ENCODE data around the gene HOXA11. TPM values are rescaled to one million over a fixed set of nuclear protein-coding genes. Genes with fewer than 3 reads are reported as not detected.

The HOXA11 gene
- total RNA-seq, 1 experiment from 2014 or later = not detected

DNA sequence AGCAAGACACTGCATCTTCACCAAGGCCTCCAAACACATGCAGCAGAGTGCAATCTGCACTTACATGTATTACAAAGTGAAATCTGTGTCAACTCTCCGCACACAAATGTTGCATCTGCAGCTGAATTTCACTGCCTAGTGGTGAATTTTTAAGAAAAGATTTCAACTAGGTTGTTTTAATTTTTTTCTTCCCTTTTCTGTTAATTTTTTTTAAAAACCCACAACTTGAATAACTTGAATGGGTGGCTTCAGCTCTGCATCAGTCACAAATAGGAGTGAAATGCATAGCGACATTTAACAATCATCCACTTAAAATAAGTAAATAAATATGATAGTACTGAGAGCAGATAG lies 8.9 kb upstream of the HOXA11 start:
- ChIA-PET POLR2A (no interaction called here), CTCF (interaction anchor here (0.8 to 4.2 kb wide), 3 partner anchors 15 to 56 kb away, joined by 4 to 32 read pairs (median 23); no protein-coding TSS in a partner anchor)
- no peak for TF ChIP-seq ZSCAN18 (CRISPR knock-in tag; IDR thresholded peaks at IDR 0.05)
- no peak for TF ChIP-seq KAT7 (CRISPR knock-in tag; IDR thresholded peaks at IDR 0.05; ENCODE audit: borderline replicate concordance)
- TF ChIP-seq, protein P1, sequence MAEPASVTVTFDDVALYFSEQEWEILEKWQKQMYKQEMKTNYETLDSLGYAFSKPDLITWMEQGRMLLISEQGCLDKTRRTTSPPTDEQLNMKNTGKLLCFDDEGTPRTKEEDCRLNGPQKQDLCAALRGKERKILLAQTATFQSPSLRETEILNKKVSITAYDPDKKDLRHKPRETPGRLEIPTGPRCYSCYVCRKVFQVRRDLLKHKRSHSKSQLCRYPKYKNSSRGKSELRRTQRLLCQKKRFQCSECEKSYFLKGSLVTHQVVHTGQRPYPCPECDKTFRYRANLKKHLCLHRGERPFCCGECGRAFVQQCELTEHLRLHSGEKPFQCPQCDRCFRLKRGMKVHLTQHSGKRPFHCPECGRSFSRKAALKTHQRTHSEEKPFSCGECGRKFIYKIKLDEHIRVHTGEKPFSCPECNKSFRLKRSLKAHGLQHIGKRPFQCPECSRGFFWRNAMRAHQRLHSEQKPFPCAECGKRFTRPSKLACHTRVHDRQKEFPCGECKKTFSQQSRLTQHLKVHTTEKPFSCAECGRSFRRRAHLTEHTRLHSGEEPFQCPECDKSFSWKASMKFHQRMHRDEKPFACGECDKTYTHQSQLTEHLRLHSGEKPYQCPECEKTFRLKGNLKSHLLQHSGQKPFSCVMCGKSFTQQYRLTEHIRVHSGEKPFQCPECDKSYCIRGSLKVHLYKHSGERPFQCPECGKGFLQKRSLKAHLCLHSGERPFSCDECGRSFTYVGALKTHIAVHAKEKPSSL (CRISPR knock-in tag; conservative IDR thresholded peaks at IDR 0.05) = no peak
- no peak for TF ChIP-seq ZMAT4 (CRISPR knock-in tag; IDR thresholded peaks at IDR 0.05)
- TF ChIP-seq, protein P2, sequence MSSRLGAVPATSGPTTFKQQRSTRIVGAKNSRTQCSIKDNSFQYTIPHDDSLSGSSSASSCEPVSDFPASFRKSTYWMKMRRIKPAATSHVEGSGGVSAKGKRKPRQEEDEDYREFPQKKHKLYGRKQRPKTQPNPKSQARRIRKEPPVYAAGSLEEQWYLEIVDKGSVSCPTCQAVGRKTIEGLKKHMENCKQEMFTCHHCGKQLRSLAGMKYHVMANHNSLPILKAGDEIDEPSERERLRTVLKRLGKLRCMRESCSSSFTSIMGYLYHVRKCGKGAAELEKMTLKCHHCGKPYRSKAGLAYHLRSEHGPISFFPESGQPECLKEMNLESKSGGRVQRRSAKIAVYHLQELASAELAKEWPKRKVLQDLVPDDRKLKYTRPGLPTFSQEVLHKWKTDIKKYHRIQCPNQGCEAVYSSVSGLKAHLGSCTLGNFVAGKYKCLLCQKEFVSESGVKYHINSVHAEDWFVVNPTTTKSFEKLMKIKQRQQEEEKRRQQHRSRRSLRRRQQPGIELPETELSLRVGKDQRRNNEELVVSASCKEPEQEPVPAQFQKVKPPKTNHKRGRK (CRISPR knock-in tag; IDR thresholded peaks at IDR 0.05; ENCODE audit: borderline replicate concordance) = no peak
- no peak for TF ChIP-seq TCF7 (CRISPR knock-in tag; IDR thresholded peaks at IDR 0.05; ENCODE audit: low read depth)
- TF ChIP-seq JUN (CRISPR knock-in tag; IDR thresholded peaks at IDR 0.05) = no peak
- TF ChIP-seq, protein P3, sequence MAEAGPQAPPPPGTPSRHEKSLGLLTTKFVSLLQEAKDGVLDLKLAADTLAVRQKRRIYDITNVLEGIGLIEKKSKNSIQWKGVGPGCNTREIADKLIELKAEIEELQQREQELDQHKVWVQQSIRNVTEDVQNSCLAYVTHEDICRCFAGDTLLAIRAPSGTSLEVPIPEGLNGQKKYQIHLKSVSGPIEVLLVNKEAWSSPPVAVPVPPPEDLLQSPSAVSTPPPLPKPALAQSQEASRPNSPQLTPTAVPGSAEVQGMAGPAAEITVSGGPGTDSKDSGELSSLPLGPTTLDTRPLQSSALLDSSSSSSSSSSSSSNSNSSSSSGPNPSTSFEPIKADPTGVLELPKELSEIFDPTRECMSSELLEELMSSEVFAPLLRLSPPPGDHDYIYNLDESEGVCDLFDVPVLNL (CRISPR knock-in tag; IDR thresholded peaks at IDR 0.05; ENCODE audit: borderline replicate concordance, low read depth) = no peak
- TF ChIP-seq, protein P4, sequence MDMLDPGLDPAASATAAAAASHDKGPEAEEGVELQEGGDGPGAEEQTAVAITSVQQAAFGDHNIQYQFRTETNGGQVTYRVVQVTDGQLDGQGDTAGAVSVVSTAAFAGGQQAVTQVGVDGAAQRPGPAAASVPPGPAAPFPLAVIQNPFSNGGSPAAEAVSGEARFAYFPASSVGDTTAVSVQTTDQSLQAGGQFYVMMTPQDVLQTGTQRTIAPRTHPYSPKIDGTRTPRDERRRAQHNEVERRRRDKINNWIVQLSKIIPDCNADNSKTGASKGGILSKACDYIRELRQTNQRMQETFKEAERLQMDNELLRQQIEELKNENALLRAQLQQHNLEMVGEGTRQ (CRISPR knock-in tag; IDR thresholded peaks at IDR 0.05) = no peak
- TF ChIP-seq E2F5 (CRISPR knock-in tag; IDR thresholded peaks at IDR 0.05) = no peak
- TF ChIP-seq ESRRA (CRISPR knock-in tag; IDR thresholded peaks at IDR 0.05; ENCODE audit: borderline replicate concordance) = no peak
- no peak for TF ChIP-seq ZNF416 (CRISPR knock-in tag; IDR thresholded peaks at IDR 0.05)
- TF ChIP-seq ATF3 (CRISPR knock-in tag; conservative IDR thresholded peaks at IDR 0.05) = no peak
- TF ChIP-seq ATF2 (CRISPR knock-in tag; IDR thresholded peaks at IDR 0.05; ENCODE audit: borderline replicate concordance, low read depth) = no peak
- no peak for TF ChIP-seq NR2C2 (CRISPR knock-in tag; IDR thresholded peaks at IDR 0.05)
- TF ChIP-seq SOX15 (CRISPR knock-in tag; IDR thresholded peaks at IDR 0.05) = no peak
- Mint-ChIP-seq H3K27ac (no peak overlapping the region), H3K27me3 (ENCODE audit: low read depth) (peaks cover 100% of the 10 kb centered on the region), H3K4me3 (no peak overlapping the region; the same call in 1 of the 2 replicates), H3K4me1 (peaks cover 16% of the 10 kb centered on the region), H3K36me3 (no peaks in the 10 kb centered on the region), H3K9me3 (no peaks in the 10 kb centered on the region)
- ATAC-seq = no peak
- no peak for DNase-seq (ENCODE audit: low spot score)

Measured in WTC11 (cell line).